ENCODE results near the gene RSPO3.

- TF ChIP-seq, protein P1, sequence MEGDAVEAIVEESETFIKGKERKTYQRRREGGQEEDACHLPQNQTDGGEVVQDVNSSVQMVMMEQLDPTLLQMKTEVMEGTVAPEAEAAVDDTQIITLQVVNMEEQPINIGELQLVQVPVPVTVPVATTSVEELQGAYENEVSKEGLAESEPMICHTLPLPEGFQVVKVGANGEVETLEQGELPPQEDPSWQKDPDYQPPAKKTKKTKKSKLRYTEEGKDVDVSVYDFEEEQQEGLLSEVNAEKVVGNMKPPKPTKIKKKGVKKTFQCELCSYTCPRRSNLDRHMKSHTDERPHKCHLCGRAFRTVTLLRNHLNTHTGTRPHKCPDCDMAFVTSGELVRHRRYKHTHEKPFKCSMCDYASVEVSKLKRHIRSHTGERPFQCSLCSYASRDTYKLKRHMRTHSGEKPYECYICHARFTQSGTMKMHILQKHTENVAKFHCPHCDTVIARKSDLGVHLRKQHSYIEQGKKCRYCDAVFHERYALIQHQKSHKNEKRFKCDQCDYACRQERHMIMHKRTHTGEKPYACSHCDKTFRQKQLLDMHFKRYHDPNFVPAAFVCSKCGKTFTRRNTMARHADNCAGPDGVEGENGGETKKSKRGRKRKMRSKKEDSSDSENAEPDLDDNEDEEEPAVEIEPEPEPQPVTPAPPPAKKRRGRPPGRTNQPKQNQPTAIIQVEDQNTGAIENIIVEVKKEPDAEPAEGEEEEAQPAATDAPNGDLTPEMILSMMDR (IDR thresholded peaks at IDR 0.05), result no peak
- TF ChIP-seq POLR2A (IDR thresholded peaks at IDR 0.05), result no peak
Observed at GRCh38 chr6:127083963-127084310, 34.5 kb upstream of the RSPO3 start.

All from lower leg skin (tissue), 3 donors.